GM11168 (cell line): ENCODE data around the gene SLC25A28.
"Not testable (repeated sequence)": the region's sequence is repeated elsewhere in the genome, so short reads cannot be mapped to it uniquely, and the experiment has no call there.

Source experiments
- in situ Hi-C: fragments of 300-500 bp; cut with MboI; formaldehyde crosslinking; loops from one replicate; pipeline ENCODE4 v1.12.0; 2022; ENCODE audit warnings: low sequenced_read_pairs; ENCODE audit not compliant: unreplicated experiment

Gene SLC25A28

GRCh38 chr10:99629625-99629978, 9.4 kb upstream of the SLC25A28 start:
- in situ Hi-C loops = loop anchor here (10.0 kb wide), 1 partner anchor 85 kb away; no protein-coding TSS in a partner anchor

DNA sequence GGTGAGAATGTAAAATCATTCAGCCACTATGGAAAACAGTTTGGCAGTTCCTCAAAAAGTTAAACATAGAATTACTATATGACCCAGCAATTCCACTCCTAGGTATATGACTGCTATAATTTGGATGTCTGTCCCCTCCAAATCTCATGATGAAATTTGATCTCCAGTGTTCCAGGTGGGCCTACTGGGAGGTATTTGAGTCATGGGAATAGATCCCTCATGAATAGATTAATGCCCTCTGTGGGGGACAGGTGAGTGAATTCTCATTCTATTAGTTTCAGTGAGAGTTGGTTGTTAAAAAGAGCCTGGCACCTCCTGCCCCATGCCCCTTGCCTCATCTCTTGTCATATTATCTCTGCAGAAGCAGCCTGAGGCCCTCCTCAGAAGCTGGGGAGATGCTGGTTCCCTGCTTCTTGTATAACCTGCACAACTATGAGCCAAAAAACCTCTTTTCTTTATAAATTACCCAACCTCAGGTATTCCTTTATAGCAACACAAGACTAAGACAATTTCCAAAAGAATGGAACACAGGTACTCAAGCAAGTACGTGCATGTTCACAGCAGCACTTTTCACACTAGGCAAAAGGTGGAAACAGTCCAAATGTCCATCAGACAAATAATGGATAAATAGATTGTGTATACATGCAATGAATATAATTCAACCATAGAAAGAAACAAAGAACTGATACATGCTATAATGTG, 8.8 kb upstream of the SLC25A28 start:
- in situ Hi-C loops = loop anchor here (10.0 kb wide), 1 partner anchor 86 kb away; no protein-coding TSS in a partner anchor

DNA sequence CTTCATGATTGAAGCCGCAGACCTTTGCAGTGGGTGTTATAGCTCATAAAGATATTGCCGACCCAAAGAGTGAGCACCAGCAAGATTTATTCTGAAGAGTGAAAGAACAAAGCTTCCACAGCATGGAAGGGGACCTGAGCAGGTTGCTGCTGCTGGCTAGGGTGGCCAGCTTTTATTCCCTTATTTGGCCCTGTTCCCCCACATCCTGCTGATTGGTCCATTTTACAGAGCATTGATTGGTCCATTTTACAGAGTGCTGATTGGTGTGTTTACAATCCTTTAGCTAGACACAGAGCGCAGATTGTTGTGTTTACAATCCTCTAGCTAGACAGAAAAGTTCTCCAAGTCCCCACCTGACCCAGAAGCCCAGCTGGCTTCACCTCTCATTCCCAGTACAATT, 4.9 kb upstream of the SLC25A28 start:
- in situ Hi-C loops = loop anchor here (10.0 kb wide), 1 partner anchor 90 kb away; no protein-coding TSS in a partner anchor

GRCh38 chr10:99623919-99624318, 3.7 kb upstream of the SLC25A28 start:
- in situ Hi-C loops = loop anchor here (10.0 kb wide), 1 partner anchor 91 kb away; no protein-coding TSS in a partner anchor

- in situ Hi-C loops = loop anchor here (10.0 kb wide), 1 partner anchor 93 kb away; no protein-coding TSS in a partner anchor
These were observed 1.4 kb upstream of the SLC25A28 start for GRCh38 chr10:99621454-99622251.

- in situ Hi-C loops = loop anchor here (10.0 kb wide), 1 partner anchor 94 kb away; no protein-coding TSS in a partner anchor
These were observed 643 bp upstream of the SLC25A28 start for GRCh38 chr10:99620711-99621453.

DNA sequence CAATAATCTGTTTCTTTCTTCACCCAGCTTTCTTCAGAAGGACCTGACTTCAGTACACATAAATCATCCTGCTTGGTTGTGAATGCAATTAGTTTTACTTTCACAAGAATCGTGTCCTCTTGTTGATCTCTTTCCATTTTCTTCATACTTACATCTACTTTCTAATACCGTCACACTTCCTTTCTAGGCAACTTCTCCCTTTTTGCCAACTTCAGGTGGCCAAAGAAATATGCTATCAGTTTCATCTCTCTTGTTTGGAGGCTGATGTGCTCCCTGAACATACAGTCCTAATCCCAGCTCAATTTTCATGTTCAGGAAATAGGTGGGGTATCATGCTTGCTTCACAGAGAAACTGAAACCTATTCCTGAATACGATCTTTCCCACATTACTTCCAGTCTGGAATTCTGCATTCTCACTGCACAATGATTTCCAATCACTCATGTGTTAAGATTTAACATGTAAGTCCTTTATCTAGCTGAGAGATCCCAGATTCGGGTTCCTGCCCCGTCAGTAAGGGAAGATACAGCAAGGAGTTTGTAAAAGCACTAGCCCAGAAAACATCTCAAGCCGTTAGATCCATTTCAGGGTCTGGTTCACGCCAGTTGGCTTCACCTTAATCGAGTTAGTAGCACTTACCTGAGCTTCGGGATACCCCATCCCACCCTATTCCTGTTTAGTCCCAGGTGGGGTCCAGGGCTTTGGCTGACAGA, 994 bp downstream of the SLC25A28 start:
- in situ Hi-C loops = loop anchor here (10.0 kb wide), 2 partner anchors 54 to 184 kb away; partner anchors contain the start of gene GOT1

GRCh38 chr10:99617696-99618095, 2.5 kb downstream of the SLC25A28 start:
- in situ Hi-C loops = loop anchor here (10.0 kb wide), 2 partner anchors 53 to 183 kb away; partner anchors contain the start of gene GOT1

DNA sequence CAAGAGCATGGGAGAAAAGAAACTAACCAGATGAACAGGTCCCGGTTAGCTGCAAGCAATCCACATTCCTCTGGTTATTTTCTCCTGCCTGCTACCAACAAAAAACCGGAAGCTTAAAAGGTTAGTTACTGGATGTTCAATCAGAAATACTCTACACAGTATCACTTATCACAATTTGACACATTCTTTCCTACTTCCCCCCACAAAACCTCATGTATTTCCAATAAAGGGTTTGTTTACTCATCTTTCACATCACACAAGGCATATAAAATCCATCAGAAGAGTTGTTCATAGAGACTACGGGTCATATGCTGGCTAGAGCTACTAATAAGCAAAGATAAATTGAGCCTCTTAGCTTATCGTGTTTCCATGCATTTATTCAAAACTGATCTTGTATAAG, 4.8 kb downstream of the SLC25A28 start:
- in situ Hi-C loops = loop anchor here (10.0 kb wide), 2 partner anchors 51 to 181 kb away; partner anchors contain the start of gene GOT1

GRCh38 chr10:99612167-99612831, 7.9 kb downstream of the SLC25A28 start:
- in situ Hi-C loops = loop anchor here (10.0 kb wide), 2 partner anchors 47 to 177 kb away; partner anchors contain the start of gene GOT1

DNA sequence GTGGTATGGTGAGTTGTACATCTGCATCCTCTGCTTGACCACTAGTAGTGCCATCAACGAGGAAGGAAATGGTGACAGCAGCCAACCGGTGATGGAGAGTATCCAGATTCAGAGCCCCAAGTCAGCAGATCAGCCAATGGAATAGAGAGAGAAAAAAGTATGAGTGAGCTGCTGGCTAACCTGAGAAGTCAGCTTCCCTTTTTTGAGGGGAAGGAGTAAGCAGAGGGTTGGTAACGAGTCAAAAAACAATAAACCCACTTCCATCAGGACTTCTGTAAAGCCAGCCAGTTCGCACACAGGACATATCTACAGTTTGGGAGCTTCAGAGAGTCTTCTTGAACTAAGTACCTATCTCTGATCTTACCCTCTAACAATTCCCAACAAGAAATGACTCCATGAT, 8.9 kb downstream of the SLC25A28 start:
- in situ Hi-C loops = loop anchor here (10.0 kb wide), 2 partner anchors 47 to 177 kb away; partner anchors contain the start of gene GOT1

DNA sequence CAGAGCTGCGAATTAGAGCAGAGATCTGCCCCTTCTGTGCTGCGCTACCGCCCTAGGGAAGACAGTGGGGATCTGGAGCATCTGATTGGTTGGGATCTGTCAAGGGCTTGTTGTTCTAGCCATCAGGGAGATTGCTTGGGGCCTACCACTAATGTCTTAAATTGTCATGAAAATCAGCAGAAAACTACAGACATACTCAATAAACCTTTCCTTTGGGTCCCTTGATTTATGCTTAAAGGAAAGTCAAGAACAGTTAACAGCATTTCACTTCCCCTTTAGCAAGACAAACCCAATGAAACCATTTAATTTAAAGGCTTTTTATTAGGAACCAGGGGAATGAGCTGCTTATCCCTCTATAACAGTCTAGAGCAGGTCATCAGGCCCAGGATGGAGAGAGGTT, 10.0 kb downstream of the SLC25A28 start:
- in situ Hi-C loops = loop anchor here (10.0 kb wide), 2 partner anchors 45 to 175 kb away; partner anchors contain the start of gene GOT1

GRCh38 chr10:99609186-99609585, 11.1 kb downstream of the SLC25A28 start:
- in situ Hi-C loops = no loop called here

DNA sequence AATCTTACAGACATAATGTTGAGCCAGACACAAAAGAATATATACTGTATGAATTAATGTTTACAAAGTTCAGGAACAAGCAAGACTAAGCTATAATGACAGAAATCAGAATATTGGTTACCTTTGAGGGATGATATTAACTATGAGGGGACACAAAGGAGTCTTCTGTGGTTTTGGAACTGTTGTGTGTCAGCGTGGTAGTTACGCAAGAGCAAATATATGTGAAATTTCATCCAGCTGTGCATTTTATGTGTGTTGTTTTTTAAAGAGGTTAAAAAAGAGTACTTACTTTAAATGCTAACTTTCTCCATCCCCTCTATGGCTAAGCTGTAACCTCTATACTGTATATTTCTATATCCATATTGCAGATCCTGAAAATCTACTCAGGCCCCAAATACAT, 14.9 kb downstream of the SLC25A28 start:
- in situ Hi-C loops = no loop called here

GRCh38 chr10:99604862-99605261, 15.4 kb downstream of the SLC25A28 start:
- in situ Hi-C loops = no loop called here

DNA sequence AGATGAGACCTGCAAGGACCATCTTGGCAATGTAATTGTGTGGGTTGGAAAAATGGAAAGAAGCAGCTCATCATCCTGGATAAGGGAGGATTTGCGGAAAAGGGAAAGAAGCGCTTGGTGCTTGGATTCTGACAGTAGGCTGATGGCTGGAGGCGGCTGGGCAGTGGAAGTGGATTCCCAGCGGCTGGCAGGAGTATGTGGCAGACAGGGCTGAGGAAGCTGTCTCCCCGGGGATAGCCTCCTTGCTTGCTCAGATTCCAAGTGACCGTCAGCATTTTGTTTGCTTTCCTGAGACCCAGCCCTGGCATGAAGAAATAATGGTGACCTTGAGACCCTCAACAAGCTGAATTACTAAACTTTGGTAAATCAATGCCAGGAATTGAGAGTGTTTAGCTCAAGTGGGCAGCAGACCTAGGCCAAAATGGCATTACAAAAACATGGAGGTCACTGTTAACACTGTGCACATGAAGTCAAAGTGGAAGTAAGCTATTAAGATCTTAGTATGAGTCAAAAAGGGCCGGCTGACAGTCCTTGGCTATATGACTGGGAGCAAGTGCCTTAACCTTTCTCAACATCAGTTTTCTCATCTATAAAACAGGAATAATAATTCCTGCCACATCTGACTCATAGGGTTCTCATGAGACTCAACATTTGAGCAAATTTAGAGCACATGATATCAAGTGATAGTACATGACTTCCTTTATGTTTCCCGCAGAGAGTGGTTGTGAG, 21.3 kb downstream of the SLC25A28 start:
- in situ Hi-C loops = no loop called here

DNA sequence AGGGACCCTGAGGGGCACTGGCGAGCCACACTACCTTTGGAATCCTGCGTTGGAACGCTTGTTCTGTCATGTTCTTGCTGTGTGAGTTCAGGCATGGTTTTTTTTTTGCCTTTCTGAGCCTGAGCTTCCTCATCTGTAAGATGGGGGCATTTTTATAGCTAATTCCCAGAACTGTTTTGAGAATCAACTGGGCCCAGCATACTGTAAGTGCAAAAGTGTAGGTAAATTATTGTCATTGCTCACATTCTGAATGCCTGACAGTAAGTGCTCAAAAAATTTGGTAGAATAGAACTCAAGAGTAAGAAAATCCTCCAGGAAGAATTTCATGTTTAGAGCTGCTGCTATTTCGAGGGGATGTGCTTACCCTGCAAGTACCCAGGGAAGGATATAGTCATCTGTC, 22.2 kb downstream of the SLC25A28 start:
- in situ Hi-C loops = no loop called here

GRCh38 chr10:99596708-99597107, 23.5 kb downstream of the SLC25A28 start:
- in situ Hi-C loops = not testable (repeated sequence)
